Osteoblast (primary cell): ENCODE results near the gene LIX1L. TPM values are rescaled to one million over a fixed set of nuclear protein-coding genes. Genes with fewer than 3 reads are reported as not detected.
"Not testable (repeated sequence)": the region's sequence is repeated elsewhere in the genome, so short reads cannot be mapped to it uniquely, and the experiment has no call there.

Source experiments
- DNase-seq: peaks from one replicate; pipeline ENCODE4 v3.0.0; 2011; ENCODE audit warnings: low spot score, mixed read lengths; ENCODE audit not compliant: insufficient read length; ENCODE audit errors: missing footprints
- H2AFZ ChIP-seq: 2 replicates; pipeline ENCODE4 v1.6.0; 2011; ENCODE audit warnings: mild to moderate bottlenecking, low read length
- H3K27ac ChIP-seq: 2 replicates; pipeline ENCODE4 v1.5.1; 2011; ENCODE audit warnings: mild to moderate bottlenecking, low read depth, low read length, moderate library complexity
- H3K27me3 ChIP-seq: 2 replicates; pipeline ENCODE4 v1.6.0; 2012; ENCODE audit warnings: mild to moderate bottlenecking, control low read depth, inconsistent platforms, low read length, moderate library complexity; ENCODE audit not compliant: insufficient read depth
- H3K36me3 ChIP-seq: 2 replicates; pipeline ENCODE4 v1.5.1; 2011; ENCODE audit warnings: mild to moderate bottlenecking, low read length, control low read depth, moderate library complexity; ENCODE audit not compliant: insufficient read depth
- H3K4me1 ChIP-seq: 2 replicates; pipeline ENCODE4 v1.5.1; 2011; ENCODE audit warnings: mild to moderate bottlenecking, low read length, control low read depth, moderate library complexity; ENCODE audit not compliant: insufficient read depth
- H3K4me2 ChIP-seq: 2 replicates; pipeline ENCODE4 v1.6.0; 2011; ENCODE audit warnings: mild to moderate bottlenecking, low read length; ENCODE audit not compliant: insufficient read depth
- H3K4me3 ChIP-seq: fragments of 200-600 bp; sonication (generic); 3 replicates; pipeline ENCODE4 v1.5.1; 2012; ENCODE audit warnings: mild to moderate bottlenecking, low read length, inconsistent platforms; ENCODE audit not compliant: insufficient read depth
- H3K79me2 ChIP-seq: 2 replicates; pipeline ENCODE4 v1.6.0; 2012; ENCODE audit warnings: mild to moderate bottlenecking, low read length, control low read depth, inconsistent platforms; ENCODE audit not compliant: insufficient read depth
- H3K9me3 ChIP-seq: 2 replicates; pipeline ENCODE4 v1.5.1; 2011; ENCODE audit warnings: low read depth, low read length, control low read depth
- H4K20me1 ChIP-seq: 2 replicates; pipeline ENCODE4 v1.6.0; 2012; ENCODE audit warnings: mild to moderate bottlenecking, low read length, control low read depth; ENCODE audit not compliant: insufficient read depth
- total RNA-seq: library from RNA; depleted of rRNA; stranded (reverse); fragments of >200 nt; gene quantifications from 2 replicates; pipeline ENCODE4 v1.2.3, GENCODE V29; 2012
- TF ChIP-seq, protein P1 (sequence below): IDR thresholded peaks from 2 replicates; pipeline ENCODE4 v1.5.1; 2011; ENCODE audit warnings: mild to moderate bottlenecking, low read depth, low read length, moderate library complexity; ENCODE audit errors: extremely low read depth

The LIX1L gene
- total RNA-seq, 1 donor: 33.7 TPM

DNA sequence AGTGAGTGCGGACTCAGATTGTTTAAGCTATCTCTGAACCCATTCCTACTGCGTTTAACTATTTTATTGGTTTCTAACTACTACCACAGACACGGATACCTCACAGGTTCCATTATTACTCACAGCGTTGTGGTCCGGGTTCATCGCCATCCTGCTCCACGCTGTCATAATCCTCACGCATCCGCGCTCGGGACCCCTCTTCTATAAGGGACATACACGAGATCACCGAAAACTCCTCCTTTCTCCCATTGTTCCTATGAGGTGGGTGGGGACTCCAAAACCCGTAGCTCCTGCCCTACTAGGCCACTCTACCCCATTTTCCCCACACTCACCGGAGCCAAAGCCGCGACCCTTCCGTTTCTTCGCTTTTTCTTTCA, 31.1 kb downstream of the LIX1L start:
- Histone ChIP-seq H3K4me3 (peak overlapping the region; percentile 83), H3K79me2 (peaks cover 17% of the 10 kb centered on the region), H2AFZ (peak overlapping the region; percentile 91), H3K4me1 (peaks cover 8% of the 10 kb centered on the region), H3K27me3 (no peaks in the 10 kb centered on the region), H3K4me2 (peak overlapping the region; percentile 92), H3K9me3 (no peaks in the 10 kb centered on the region), H3K27ac (peak overlapping the region; percentile 99), H4K20me1 (no peaks in the 10 kb centered on the region), H3K36me3 (peaks cover 20% of the 10 kb centered on the region)
- TF ChIP-seq, protein P1, sequence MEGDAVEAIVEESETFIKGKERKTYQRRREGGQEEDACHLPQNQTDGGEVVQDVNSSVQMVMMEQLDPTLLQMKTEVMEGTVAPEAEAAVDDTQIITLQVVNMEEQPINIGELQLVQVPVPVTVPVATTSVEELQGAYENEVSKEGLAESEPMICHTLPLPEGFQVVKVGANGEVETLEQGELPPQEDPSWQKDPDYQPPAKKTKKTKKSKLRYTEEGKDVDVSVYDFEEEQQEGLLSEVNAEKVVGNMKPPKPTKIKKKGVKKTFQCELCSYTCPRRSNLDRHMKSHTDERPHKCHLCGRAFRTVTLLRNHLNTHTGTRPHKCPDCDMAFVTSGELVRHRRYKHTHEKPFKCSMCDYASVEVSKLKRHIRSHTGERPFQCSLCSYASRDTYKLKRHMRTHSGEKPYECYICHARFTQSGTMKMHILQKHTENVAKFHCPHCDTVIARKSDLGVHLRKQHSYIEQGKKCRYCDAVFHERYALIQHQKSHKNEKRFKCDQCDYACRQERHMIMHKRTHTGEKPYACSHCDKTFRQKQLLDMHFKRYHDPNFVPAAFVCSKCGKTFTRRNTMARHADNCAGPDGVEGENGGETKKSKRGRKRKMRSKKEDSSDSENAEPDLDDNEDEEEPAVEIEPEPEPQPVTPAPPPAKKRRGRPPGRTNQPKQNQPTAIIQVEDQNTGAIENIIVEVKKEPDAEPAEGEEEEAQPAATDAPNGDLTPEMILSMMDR: no peak
- DNase-seq: peak; percentile 34

- no peak overlapping the region for H2AFZ ChIP-seq
- H3K27me3 ChIP-seq: no peaks in the 10 kb centered on the region
- H3K79me2 ChIP-seq: peaks cover 26% of the 10 kb centered on the region
- no peak overlapping the region for H3K4me2 ChIP-seq
- H4K20me1 ChIP-seq: no peaks in the 10 kb centered on the region
- H3K4me1 ChIP-seq: peaks cover 26% of the 10 kb centered on the region
- TF ChIP-seq, protein P1: no peak
- H3K4me3 ChIP-seq: no peak overlapping the region
- no peak overlapping the region for H3K27ac ChIP-seq
- H3K36me3 ChIP-seq: peaks cover 16% of the 10 kb centered on the region
- H3K9me3 ChIP-seq: no peaks in the 10 kb centered on the region
- DNase-seq: peak; percentile 13
Observed at GRCh38 chr1:145922266-145922665, 35.6 kb downstream of the LIX1L start.

- not testable (repeated sequence) for H3K4me3 ChIP-seq, H3K27ac ChIP-seq, DNase-seq, H2AFZ ChIP-seq, H3K27me3 ChIP-seq, H4K20me1 ChIP-seq, H3K4me2 ChIP-seq, H3K9me3 ChIP-seq
- H3K4me1 ChIP-seq: peaks cover 22% of the 10 kb centered on the region
- H3K36me3 ChIP-seq: peaks cover 19% of the 10 kb centered on the region
- H3K79me2 ChIP-seq: peaks cover 22% of the 10 kb centered on the region
Observed at GRCh38 chr1:145920297-145920696, 37.5 kb downstream of the LIX1L start.

- DNase-seq: peak; percentile 92
- TF ChIP-seq, protein P1: no peak
Observed at GRCh38 chr1:145918992-145919939, 38.6 kb downstream of the LIX1L start.

More at GRCh38 chr1:145918992-145919939, 38.6 kb downstream of the LIX1L start:
- peaks cover 19% of the 10 kb centered on the region for H3K36me3 ChIP-seq
- peaks cover 22% of the 10 kb centered on the region for H3K4me1 ChIP-seq
- H3K4me3 ChIP-seq: peak overlapping the region; percentile 85
- H3K79me2 ChIP-seq: peaks cover 22% of the 10 kb centered on the region
- no peaks in the 10 kb centered on the region for H3K27me3 ChIP-seq
- H3K4me2 ChIP-seq: peak overlapping the region; percentile 99
- peak overlapping the region; percentile 96 for H2AFZ ChIP-seq
- no peaks in the 10 kb centered on the region for H4K20me1 ChIP-seq
- H3K27ac ChIP-seq: peak overlapping the region; percentile 94
- no peaks in the 10 kb centered on the region for H3K9me3 ChIP-seq
